ENCODE measurements around the gene PALLD.
A peak's percentile ranks its signal among the peaks of the same experiment; 100 is the strongest.

Gene PALLD

GRCh38 chr4:168882650-168883233 is 385.9 kb downstream of the PALLD start:
- no peak for DNase-seq

DNA sequence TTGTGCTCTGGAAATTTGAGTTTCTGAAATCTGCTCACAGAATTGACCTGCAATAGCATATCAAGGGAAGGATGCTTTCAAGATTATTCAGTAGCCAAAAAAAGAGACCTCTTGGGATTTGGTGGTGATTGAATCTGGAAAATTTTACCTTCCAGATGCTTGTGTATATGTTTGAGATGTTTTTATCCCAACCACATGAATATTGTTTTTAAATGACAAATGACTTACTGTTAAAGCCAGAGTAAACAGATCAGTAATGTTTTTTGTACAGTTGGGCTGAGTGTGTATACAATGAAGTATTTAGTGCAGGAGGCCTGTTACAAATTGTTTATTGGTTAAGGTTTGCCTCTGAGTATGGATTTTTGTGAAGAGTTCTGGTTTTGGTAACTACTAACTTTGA is 386.7 kb downstream of the PALLD start:
- DNase-seq: no peak

GRCh38 chr4:168884251-168885124 is 387.6 kb downstream of the PALLD start:
- DNase-seq: no peak

DNA sequence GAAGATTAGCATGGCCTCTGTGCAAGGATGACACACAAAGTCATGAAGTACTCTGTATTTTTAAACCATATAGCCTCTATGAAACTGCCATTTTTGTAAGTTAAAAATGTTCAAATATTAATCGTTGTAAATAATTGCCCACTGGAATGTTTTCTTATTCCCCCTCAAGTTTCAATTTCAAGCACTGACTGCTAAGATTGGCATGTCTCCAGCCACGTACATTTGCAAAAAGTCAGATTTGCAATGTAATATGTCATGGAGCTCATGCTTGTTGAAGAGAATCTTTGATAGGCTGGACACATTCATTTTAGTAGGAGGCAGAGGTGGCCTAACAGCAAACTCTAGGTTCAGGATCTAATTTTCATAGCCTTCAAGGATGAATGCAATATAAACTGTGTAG is 388.5 kb downstream of the PALLD start:
- no peak for DNase-seq

DNA sequence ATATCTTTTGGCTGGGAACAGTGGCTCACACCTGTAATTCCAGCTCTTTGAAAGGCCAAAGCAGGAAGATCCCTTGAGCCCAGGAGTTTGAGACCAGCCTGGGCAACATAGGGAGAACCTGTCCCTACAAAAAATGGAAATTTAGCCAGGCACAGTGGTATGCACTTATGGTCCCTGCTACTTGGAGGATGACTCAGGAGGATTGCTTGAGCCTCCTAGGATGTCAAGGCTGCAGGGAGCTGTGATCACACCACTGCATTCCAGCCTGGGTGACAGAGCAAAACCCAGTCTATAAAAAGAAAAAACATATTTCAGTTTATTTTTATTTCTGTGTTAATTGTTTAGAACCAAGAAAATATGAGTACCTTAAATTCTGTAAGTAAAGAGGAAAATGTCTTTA is 389.5 kb downstream of the PALLD start:
- no peak for DNase-seq

GRCh38 chr4:168887809-168888208 is 391.0 kb downstream of the PALLD start:
- DNase-seq: no peak

DNA sequence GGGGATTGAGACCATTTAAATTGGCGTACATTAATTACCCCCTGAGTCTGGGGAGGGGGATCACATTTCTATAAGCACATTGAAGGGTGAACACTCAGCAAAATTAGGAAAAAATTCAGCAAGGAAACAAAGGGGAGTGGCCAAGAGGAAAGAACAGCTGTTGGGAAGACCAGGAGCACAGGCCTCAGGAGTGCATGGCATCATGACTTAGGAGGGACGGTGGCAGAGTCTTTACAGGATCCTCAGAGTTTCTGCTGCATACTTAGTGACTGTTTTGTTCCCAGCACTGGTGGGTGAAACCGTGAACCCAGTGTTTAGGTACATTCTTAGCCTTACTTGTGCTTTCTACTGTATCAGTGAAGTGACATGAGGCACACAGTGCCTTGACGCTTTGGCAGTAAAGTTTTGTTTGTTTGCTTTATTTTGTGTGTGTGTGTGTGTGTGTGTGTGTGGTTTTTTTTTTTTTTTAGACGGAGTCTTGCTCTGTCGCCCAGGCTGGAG is 391.9 kb downstream of the PALLD start:
- DNase-seq: no peak

DNA sequence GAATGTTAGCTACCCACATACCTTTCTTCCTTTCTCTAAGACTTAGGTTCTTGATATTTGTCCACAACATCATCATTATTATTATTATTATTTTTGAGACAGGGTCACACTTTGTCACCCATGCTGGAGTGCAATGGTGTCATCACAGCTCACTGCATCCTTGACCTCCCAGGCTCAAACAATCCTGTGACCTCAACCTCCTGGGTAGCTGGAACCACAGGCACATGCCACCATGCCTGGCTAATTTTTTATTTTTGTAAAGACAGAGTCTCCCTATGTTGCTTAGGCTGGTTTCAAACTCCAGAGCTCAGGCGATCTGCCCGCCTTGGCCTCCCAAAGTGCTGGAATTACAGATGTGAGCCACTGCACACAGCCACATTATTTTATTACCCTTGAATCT is 394.2 kb downstream of the PALLD start:
- DNase-seq: no peak

DNA sequence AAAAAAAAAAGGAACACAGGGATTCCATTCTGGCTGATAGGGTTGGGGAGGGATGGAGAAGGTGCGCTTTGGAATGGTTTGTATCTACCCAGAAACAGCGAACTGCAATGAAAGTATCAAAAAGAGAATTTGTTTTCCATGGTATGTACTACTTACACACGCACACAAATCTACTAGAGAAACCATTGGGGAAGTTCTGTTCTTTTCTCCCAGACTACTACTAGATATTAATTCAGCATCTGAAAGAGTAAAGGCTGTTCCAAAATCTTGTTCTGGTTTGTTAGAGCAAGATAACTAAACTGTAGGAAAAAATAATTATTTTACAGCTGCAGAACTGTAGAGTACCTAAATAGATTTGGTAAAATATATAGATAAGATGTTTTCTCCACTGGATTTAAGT is 394.8 kb downstream of the PALLD start:
- DNase-seq: no peak

GRCh38 chr4:168892475-168892874 is 395.6 kb downstream of the PALLD start:
- no peak for DNase-seq

GRCh38 chr4:168893205-168893604 is 396.4 kb downstream of the PALLD start:
- peak; percentile 57 for DNase-seq

- DNase-seq: no peak
Observed at GRCh38 chr4:168893807-168894206, 397.0 kb downstream of the PALLD start.

GRCh38 chr4:168900080-168900479 is 403.2 kb downstream of the PALLD start:
- DNase-seq: peak; percentile 54

DNA sequence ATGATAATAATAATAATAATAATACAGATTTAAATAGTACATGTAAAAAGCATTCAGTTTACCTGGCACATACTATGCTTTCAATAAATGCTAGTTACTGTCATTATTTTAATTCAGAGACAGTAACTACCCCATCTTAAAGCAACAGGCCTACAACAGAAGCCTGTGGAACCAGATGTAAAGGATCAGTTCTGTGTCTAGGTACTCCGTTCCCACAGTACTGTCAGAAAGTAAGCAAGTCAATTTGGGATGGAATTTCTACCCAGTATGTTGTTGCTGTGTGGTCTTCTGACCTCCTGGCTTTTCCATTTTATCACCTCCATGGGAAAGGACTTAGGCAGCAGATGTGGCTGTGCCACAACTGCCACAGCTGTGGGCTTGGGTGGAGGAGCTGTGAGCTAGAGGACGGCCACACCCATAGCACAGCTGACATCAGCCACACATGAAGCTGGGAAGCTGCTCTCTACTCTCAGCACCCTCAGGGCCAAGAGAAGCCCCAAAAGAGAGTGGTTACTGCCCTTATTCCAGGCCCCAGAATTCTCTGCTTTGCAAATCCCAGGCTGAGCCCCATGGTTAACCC is 410.4 kb downstream of the PALLD start:
- no peak for DNase-seq

GRCh38 chr4:168908093-168908492 is 411.2 kb downstream of the PALLD start:
- no peak for DNase-seq

DNA sequence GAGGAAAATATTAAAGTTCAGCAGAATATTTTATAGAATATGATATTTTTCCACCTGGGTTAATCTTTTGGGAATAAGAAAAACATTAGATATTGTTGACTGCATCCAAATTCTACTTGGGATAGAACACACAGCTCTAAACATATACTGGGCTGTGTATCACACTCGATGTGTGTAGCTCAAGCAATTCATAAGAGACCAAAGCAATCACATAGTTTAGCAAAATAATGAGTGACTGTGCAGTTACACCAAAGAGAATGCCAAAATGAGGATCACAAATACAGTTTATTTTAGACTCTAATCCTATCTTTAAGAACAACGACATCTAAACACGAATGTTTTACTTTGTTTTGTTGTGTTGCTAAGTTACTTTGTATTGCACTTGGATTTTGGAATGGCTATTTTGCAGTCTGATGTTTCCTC is 412.0 kb downstream of the PALLD start:
- no peak for DNase-seq

GRCh38 chr4:168914095-168914494 is 417.2 kb downstream of the PALLD start:
- no peak for DNase-seq

DNA sequence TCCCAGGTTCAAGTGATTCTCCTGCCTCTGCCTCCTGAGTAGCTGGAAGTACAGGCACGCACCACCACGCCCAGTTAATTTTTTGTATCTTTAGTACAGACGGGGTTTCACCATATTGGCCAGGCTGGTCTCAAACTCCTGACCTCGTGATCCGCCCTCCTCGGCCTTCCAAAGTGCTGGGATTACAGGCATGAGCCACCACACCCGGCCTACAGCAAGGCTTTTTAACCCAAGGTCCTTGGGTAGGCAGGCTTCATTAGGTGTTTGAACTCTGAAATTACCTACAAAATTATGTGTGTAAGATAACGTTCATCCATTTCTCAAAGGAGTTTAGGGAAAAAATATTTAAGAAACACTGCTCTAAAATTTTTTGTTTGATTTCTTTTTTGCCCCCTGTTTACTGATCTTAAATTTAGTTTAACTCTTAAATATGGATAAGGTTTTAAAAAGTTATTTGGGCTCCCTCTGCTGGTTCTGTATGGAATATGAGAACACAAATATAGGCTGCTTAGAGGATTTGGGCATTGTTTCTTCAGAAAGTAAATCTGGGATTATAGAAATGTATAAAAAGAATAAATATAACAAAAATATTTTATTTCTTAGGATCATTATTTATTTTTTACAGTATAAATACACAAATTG is 420.4 kb downstream of the PALLD start:
- DNase-seq: peak; percentile 77

DNA sequence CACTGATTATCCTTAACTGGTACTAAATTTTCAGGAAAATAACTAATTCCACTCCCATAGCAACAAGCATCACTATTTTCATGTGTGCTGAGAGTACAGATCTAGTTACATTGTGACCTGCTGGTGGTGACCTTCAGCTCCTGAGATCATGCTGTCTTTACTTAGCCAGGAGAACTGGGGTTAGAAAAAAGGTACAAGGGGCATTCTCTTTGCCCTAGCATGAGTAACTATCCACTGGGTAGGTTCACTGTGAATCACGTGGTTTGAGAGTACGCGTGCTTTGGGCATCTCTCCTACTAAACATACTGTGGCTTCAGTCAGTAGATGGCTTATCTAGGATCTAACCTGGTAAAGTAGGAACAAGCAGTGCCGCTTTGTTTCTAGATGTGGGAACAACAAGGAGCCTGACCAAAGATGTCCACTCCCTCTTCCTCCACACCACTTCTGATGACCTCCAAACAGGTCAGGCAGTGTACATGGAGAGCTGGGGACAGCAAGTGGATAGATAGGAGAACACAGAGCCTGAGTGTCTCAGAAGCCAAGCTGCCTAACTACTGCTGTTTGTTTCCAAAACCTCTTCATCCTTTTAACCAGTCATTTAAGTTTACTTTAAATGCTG is 423.0 kb downstream of the PALLD start:
- DNase-seq: no peak

DNA sequence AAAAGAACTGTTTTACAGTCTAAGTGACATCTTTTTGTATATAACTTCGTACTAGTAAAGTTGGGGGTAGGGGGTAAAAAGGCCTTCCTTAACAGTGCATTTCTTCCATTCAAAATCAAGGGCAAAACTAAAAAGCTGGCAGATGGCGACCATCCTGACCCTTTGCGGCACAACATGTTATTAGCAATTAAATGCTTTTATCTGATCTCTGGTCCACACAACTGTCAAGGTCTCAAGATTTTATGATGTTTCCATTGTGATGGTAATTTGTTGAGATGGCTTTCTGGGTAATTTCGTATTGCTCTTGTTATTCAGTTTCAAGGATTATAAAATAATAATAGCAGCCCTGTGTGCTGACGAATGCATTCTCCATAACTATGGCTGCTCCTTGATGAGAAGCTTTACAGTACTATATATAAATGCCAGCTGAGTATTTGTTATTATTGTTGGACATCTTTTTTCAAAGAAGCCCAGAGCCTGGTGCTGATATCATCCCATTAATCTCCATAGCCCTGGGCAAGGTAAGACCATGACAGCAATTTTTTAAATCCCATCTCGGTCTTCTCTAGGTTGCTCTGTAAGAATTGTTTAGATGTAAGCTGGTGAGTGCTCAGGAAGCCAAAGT is 423.7 kb downstream of the PALLD start:
- DNase-seq: no peak

- DNase-seq: peak; percentile 80
Observed at GRCh38 chr4:168923526-168924194, 426.8 kb downstream of the PALLD start.

- DNase-seq: no peak
Observed at GRCh38 chr4:168924667-168925066, 427.8 kb downstream of the PALLD start.
